Ovary (tissue), 9 donors: ENCODE data around the gene HTT-AS. TPM values are rescaled to one million over a fixed set of nuclear protein-coding genes. Genes with fewer than 3 reads are reported as not detected.

Experiments used
- DNase-seq, 5 donors: peaks; one replicate each; pipeline ENCODE4 v3.0.0-alpha.2; 2019 to 2020
- H3K27ac ChIP-seq, 2 donors: fragments of 200-600 bp; one replicate each; pipeline versions ENCODE4 v1.5.1 to v1.8.0; 2019 to 2022
- H3K27me3 ChIP-seq: fragments of 200-600 bp; one replicate; pipeline ENCODE4 v1.8.0; 2022
- H3K36me3 ChIP-seq: fragments of 200-600 bp; sonication (generic); one replicate; pipeline ENCODE4 v1.5.1; 2019
- H3K4me1 ChIP-seq: one replicate; pipeline ENCODE4 v1.8.1; 2013; ENCODE audit warnings: mild to moderate bottlenecking, moderate library complexity; ENCODE audit not compliant: insufficient read depth
- H3K4me3 ChIP-seq: fragments of 200-600 bp; sonication (generic); one replicate; pipeline ENCODE4 v1.5.1; 2017
- H3K9me3 ChIP-seq, 2 donors: fragments of 200-600 bp in 1 of 2; sonication (generic) in 1 of 2; one replicate each; pipeline versions ENCODE4 v1.5.1 to v1.8.1; 2013 to 2019; ENCODE audit warnings: mild to moderate bottlenecking in 1 of 2, moderate library complexity in 1 of 2
- EP300 ChIP-seq: sonication (generic); formaldehyde crosslinking; IDR thresholded peaks from one replicate; pipeline ENCODE4 v1.6.1; 2017; ENCODE audit warnings: antibody characterized with exemption
- POLR2A ChIP-seq: fragments of 450-650 bp; IDR thresholded peaks from one replicate; pipeline ENCODE4 v1.6.1; 2017; ENCODE audit warnings: antibody characterized with exemption, mild to moderate bottlenecking, moderate library complexity
- WGBS, 3 donors: extraction: QIAGEN DNeasy Blood & Tissue Kit in 1 of 3; methylation state at CpG; one replicate each; pipeline versions ENCODE4 v1.1.5 to v1.1.7; 2013 to 2017; 5-methylcytosine and 5-hydroxymethylcytosine counted together
- intact Hi-C, 4 donors: fragments of 100-400 bp; cut with DNase I; formaldehyde crosslinking; loops; one replicate each; pipeline versions ENCODE4 v1.11.0 to v1.15.1; 2022 to 2023
- polyA plus RNA-seq, 2 donors: library from polyadenylated mRNA; stranded (reverse); fragments of 200-250 nt in 1 of 2; fragments of 350-450 nt in 1 of 2; fragmentation: Illumina TruSeq in 1 of 2; extraction: RNeasy Lipid Tissue Mini Kit (QIAGEN cat#74804) in 1 of 2; gene quantifications; one replicate each; pipeline ENCODE4 v1.2.3, GENCODE V29; 2013 to 2014
- total RNA-seq, 7 donors: library from RNA; depleted of rRNA in 2 of 7; stranded (reverse); fragments of >200 nt in 2 of 7; fragmentation: NEBNext Ultra II Directional in 3 of 7; extraction: Animal tissue kit (Norgen Biotek cat#: 25700) in 3 of 7; gene quantifications; one replicate each; pipeline versions ENCODE4 v1.1.0 to v1.2.4, GENCODE V29; 2016 to 2023
- TF ChIP-seq, protein P1 (sequence below), 3 donors: fragments of 450-650 bp in 2 of 3; fragments of 200-600 bp in 1 of 3; IDR thresholded peaks; one replicate each; pipeline versions ENCODE4 v1.5.1 to v1.8.0; 2016 to 2022; ENCODE audit warnings: antibody characterized with exemption in 3 of 3, mild to moderate bottlenecking in 1 of 3
- donor health status: DM: no; HTN: no; CAD: no; lungs with moderate emphysema.
- donor health status: DM: no; HTN: no; CAD: no.
- donor health status: Bipolar disorder and iron deficiency.
- donor health status: DM: yes; HTN: yes; CAD: no.
- donor health status: DM: no; HTN: no; CAD: no.
- donor health status: DM: yes; HTN: yes; CAD: no.

HTT-AS gene
- total and polyA plus RNA-seq, 9 donors: not detected

DNA sequence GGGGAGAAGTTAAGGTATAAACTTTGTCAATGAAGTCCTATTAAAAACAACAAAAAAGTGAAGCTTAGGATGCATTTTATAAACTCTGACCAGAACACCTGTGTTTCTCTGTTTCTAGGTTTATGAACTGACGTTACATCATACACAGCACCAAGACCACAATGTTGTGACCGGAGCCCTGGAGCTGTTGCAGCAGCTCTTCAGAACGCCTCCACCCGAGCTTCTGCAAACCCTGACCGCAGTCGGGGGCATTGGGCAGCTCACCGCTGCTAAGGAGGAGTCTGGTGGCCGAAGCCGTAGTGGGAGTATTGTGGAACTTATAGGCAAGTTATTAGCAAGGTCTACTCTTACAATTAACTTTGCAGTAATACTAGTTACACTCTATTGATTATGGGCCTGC lies 46.8 kb upstream of the HTT-AS start:
- H3K4me1 ChIP-seq: peaks cover 9% of the 10 kb centered on the region
- 92 to 96% (median 96%) methylated on average over 9 of the region's 9 CpGs for WGBS, 3 donors
- H3K36me3 ChIP-seq: no peaks in the 10 kb centered on the region
- no peaks in the 10 kb centered on the region for H3K27me3 ChIP-seq
- no peak overlapping the region for H3K4me3 ChIP-seq
- H3K9me3 ChIP-seq: no peaks in the 10 kb centered on the region
- DNase-seq: no peak
- no peak overlapping the region for H3K27ac ChIP-seq
- intact Hi-C loops: no loop called here
- TF ChIP-seq, protein P1, sequence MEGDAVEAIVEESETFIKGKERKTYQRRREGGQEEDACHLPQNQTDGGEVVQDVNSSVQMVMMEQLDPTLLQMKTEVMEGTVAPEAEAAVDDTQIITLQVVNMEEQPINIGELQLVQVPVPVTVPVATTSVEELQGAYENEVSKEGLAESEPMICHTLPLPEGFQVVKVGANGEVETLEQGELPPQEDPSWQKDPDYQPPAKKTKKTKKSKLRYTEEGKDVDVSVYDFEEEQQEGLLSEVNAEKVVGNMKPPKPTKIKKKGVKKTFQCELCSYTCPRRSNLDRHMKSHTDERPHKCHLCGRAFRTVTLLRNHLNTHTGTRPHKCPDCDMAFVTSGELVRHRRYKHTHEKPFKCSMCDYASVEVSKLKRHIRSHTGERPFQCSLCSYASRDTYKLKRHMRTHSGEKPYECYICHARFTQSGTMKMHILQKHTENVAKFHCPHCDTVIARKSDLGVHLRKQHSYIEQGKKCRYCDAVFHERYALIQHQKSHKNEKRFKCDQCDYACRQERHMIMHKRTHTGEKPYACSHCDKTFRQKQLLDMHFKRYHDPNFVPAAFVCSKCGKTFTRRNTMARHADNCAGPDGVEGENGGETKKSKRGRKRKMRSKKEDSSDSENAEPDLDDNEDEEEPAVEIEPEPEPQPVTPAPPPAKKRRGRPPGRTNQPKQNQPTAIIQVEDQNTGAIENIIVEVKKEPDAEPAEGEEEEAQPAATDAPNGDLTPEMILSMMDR (IDR thresholded peaks at IDR 0.05): no peak
- TF ChIP-seq POLR2A (no peak), EP300 (no peak)

DNA sequence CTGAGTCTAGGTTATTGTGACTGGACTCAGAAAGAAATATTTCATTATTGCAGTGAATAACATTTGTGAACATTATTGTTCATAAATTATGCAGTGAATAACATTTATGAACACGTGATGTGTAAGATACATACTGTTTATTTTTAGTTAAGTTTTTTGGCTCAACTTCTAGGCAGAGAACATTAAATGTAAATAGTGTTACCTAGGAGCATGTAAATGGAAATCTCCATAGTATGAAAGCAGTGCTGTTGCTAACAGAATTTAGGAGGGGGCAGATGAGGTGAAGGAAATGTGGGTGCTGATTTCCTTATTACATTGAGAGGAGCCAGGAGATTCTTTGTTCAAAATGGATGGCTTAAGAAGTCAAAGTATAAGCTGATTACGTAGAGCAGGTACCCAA lies 45.1 kb upstream of the HTT-AS start:
- H3K36me3 ChIP-seq: no peaks in the 10 kb centered on the region

DNA sequence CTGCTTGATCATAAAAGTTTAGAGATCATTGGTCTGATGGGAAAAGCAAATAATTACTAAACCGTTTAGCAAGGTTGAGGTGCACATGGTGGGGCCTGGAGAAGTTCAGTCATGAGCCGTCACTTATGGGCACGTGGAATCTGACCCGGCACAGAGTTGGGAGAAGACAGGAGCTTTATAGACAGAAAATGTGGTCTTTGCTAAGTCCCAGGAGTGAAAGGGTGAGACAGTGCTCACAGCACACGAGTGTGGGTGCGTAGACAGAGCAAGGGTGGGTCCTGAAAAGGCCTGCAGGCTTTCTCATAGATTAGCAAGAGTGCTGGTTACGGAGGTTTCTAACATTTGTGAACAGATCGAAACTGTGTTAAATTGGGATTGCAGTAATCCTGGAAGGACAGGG lies 44.0 kb upstream of the HTT-AS start:
- no peaks in the 10 kb centered on the region for H3K9me3 ChIP-seq
- TF ChIP-seq EP300 (no peak), POLR2A (no peak)
- TF ChIP-seq, protein P1 (IDR thresholded peaks at IDR 0.05): no peak
- no peaks in the 10 kb centered on the region for H3K27me3 ChIP-seq
- no peak for DNase-seq
- intact Hi-C loops: no loop called here
- no peak overlapping the region for H3K27ac ChIP-seq
- 88 to 93% (median 92%) methylated on average over 8 of the region's 8 CpGs for WGBS, 3 donors
- no peaks in the 10 kb centered on the region for H3K36me3 ChIP-seq
- peaks cover 20% of the 10 kb centered on the region for H3K4me1 ChIP-seq
- no peak overlapping the region for H3K4me3 ChIP-seq

More for the DNA sequence above, 45.1 kb upstream of the HTT-AS start:
- WGBS, 3 donors: 85 to 95% (median 86%) methylated on average over 2 of the region's 2 CpGs
- Histone ChIP-seq H3K4me3 (no peak overlapping the region), H3K27me3 (no peaks in the 10 kb centered on the region), H3K4me1 (peaks cover 16% of the 10 kb centered on the region), H3K9me3 (no peaks in the 10 kb centered on the region), H3K27ac (no peak overlapping the region)
- intact Hi-C loops: no loop called here
- DNase-seq: no peak
- TF ChIP-seq EP300 (no peak), POLR2A (no peak)

DNA sequence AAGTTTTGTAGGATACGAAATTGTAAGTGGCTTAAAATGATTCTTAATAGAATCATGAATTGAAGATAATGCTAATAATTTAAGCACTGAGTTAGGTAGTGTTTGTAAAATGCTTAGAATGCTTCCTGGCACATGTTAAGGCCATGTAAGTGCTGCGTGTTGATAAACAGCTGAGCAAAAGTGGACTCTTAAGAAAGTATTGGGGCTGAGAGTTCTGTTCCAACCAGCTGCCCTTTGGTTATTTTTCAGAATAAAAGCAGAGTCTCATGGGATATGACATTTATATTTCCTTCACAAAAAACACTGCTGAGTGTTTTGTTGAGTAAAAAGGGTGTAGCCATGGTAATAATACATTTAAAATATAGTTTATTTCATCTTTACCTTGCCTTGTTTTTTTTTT lies 42.6 kb upstream of the HTT-AS start:
- DNase-seq: no peak
- Histone ChIP-seq H3K27me3 (no peaks in the 10 kb centered on the region), H3K36me3 (no peaks in the 10 kb centered on the region), H3K4me3 (no peak overlapping the region), H3K27ac (no peak overlapping the region), H3K9me3 (no peaks in the 10 kb centered on the region), H3K4me1 (peaks cover 26% of the 10 kb centered on the region)
- TF ChIP-seq, protein P1 (IDR thresholded peaks at IDR 0.05): no peak
- intact Hi-C loops: no loop called here
- 42 to 56% (median 46%) methylated on average over 2 of the region's 2 CpGs for WGBS, 3 donors

DNA sequence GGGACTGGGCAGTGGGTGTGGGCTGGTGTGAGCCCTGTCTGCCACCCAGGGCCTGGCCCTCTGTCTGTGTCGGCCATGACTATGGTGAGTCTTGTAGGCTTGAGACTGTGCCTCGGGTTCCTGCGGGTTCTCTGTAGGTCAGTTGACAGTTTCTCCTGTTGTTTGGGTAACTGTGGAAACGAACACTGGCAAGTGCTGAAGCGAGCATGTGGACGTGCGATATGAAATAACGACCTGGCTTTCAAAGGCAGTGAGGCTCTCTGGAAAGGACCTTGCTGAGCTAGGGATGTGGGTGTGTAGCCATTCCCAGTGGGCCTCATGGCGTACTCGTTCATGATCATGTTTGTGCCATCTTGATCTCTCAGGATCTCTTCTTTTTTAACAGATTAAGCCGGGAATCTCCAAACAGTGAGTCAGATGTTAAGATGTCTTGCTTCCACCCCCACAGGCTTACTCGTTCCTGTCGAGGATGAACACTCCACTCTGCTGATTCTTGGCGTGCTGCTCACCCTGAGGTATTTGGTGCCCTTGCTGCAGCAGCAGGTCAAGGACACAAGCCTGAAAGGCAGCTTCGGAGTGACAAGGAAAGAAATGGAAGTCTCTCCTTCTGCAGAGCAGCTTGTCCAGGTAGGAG lies 41.4 kb upstream of the HTT-AS start:
- H3K27ac ChIP-seq: no peak overlapping the region

More for the DNA sequence above, 41.4 kb upstream of the HTT-AS start:
- Histone ChIP-seq H3K36me3 (no peaks in the 10 kb centered on the region), H3K4me3 (no peak overlapping the region), H3K9me3 (no peaks in the 10 kb centered on the region), H3K27me3 (no peaks in the 10 kb centered on the region), H3K4me1 (peaks cover 29% of the 10 kb centered on the region)
- DNase-seq: no peak
- intact Hi-C loops: no loop called here
- TF ChIP-seq POLR2A (no peak), EP300 (no peak)
- TF ChIP-seq, protein P1 (IDR thresholded peaks at IDR 0.05): no peak
- WGBS, 3 donors: 49 to 63% (median 52%) methylated on average over 15 of the region's 15 CpGs
